ENCODE data around the gene MARCHF11. TPM values are rescaled to one million over a fixed set of nuclear protein-coding genes. Genes with fewer than 3 reads are reported as not detected.

Gene MARCHF11
- total RNA-seq, 1 donor from 2014 or later: not detected

- H3K9me3 ChIP-seq (ENCODE audit: insufficient read depth, low read depth, low read length): peaks cover 4% of the 10 kb centered on the region
- FAIRE-seq (no peak), DNase-seq (ENCODE audit: low read depth) (peak; percentile 54)
- H3K4me3 Mint-ChIP-seq (ENCODE audit: unreplicated experiment): peak overlapping the region; percentile 77
- H3K27ac ChIP-seq (ENCODE audit: low read depth, low read length): no peak overlapping the region
- H2AFZ ChIP-seq (ENCODE audit: low read depth, low read length): peak overlapping the region; percentile 33
- peaks cover 2% of the 10 kb centered on the region for H3K9me3 Mint-ChIP-seq (ENCODE audit: unreplicated experiment)
- peak overlapping the region; percentile 44 for H3K4me3 ChIP-seq (ENCODE audit: insufficient read depth, low read depth, low read length)
- no peaks in the 10 kb centered on the region for H3K79me2 ChIP-seq (ENCODE audit: insufficient read depth, low read length)
- H3K27ac Mint-ChIP-seq (ENCODE audit: unreplicated experiment): no peak overlapping the region
- H3K4me1 Mint-ChIP-seq (ENCODE audit: low read depth, unreplicated experiment): no peaks in the 10 kb centered on the region
- no peaks in the 10 kb centered on the region for H3K36me3 Mint-ChIP-seq (ENCODE audit: low read depth, unreplicated experiment)
- TF ChIP-seq CTCF (IDR thresholded peaks at IDR 0.05; ENCODE audit: insufficient read depth, low read depth, low read length) (no peak), EZH2 (IDR thresholded peaks at IDR 0.05; ENCODE audit: insufficient read depth, low read length) (peak; percentile 75)
- no peaks in the 10 kb centered on the region for H4K20me1 ChIP-seq (ENCODE audit: insufficient read depth, low read length)
- no peak overlapping the region for H3K9ac ChIP-seq (ENCODE audit: low read length)
- H3K4me2 ChIP-seq (ENCODE audit: low read length): peak overlapping the region; percentile 82
- H3K27me3 ChIP-seq (ENCODE audit: insufficient read depth, low read length): peaks cover 28% of the 10 kb centered on the region
- peaks cover 57% of the 10 kb centered on the region for H3K27me3 Mint-ChIP-seq (ENCODE audit: low read depth, unreplicated experiment)
- H3K4me1 ChIP-seq (ENCODE audit: insufficient read depth, low read length): no peaks in the 10 kb centered on the region
- H3K36me3 ChIP-seq (ENCODE audit: insufficient read depth, low read length): no peaks in the 10 kb centered on the region
Measured at GRCh38 chr5:16178745-16179372, 732 bp downstream of the MARCHF11 start.

- Mint-ChIP-seq H3K9me3 (ENCODE audit: unreplicated experiment) (no peaks in the 10 kb centered on the region), H3K4me3 (ENCODE audit: unreplicated experiment) (no peak overlapping the region), H3K27ac (ENCODE audit: unreplicated experiment) (no peak overlapping the region), H3K36me3 (ENCODE audit: low read depth, unreplicated experiment) (no peaks in the 10 kb centered on the region), H3K4me1 (ENCODE audit: low read depth, unreplicated experiment) (no peaks in the 10 kb centered on the region), H3K27me3 (ENCODE audit: low read depth, unreplicated experiment) (peaks cover 24% of the 10 kb centered on the region)
- FAIRE-seq (no peak), DNase-seq (ENCODE audit: low read depth) (no peak)
- Histone ChIP-seq H2AFZ (ENCODE audit: low read depth, low read length) (no peak overlapping the region), H3K27ac (ENCODE audit: low read depth, low read length) (no peak overlapping the region), H3K27me3 (ENCODE audit: insufficient read depth, low read length) (no peaks in the 10 kb centered on the region), H3K9me3 (ENCODE audit: insufficient read depth, low read depth, low read length) (peaks cover 3% of the 10 kb centered on the region), H3K4me2 (ENCODE audit: low read length) (no peak overlapping the region), H3K9ac (ENCODE audit: low read length) (no peak overlapping the region), H3K79me2 (ENCODE audit: insufficient read depth, low read length) (no peaks in the 10 kb centered on the region), H3K4me1 (ENCODE audit: insufficient read depth, low read length) (no peaks in the 10 kb centered on the region), H4K20me1 (ENCODE audit: insufficient read depth, low read length) (no peaks in the 10 kb centered on the region), H3K4me3 (ENCODE audit: insufficient read depth, low read depth, low read length) (no peak overlapping the region), H3K36me3 (ENCODE audit: insufficient read depth, low read length) (no peaks in the 10 kb centered on the region)
- TF ChIP-seq EZH2 (IDR thresholded peaks at IDR 0.05; ENCODE audit: insufficient read depth, low read length) (no peak), CTCF (IDR thresholded peaks at IDR 0.05; ENCODE audit: insufficient read depth, low read depth, low read length) (no peak)
Measured at GRCh38 chr5:16169550-16169949, 10.0 kb downstream of the MARCHF11 start.

- H3K79me2 ChIP-seq (ENCODE audit: insufficient read depth, low read length): no peaks in the 10 kb centered on the region
- Mint-ChIP-seq H3K36me3 (ENCODE audit: low read depth, unreplicated experiment) (no peaks in the 10 kb centered on the region), H3K4me1 (ENCODE audit: low read depth, unreplicated experiment) (no peaks in the 10 kb centered on the region), H3K27ac (ENCODE audit: unreplicated experiment) (no peak overlapping the region), H3K4me3 (ENCODE audit: unreplicated experiment) (no peak overlapping the region), H3K27me3 (ENCODE audit: low read depth, unreplicated experiment) (peaks cover 3% of the 10 kb centered on the region), H3K9me3 (ENCODE audit: unreplicated experiment) (no peaks in the 10 kb centered on the region)
- peak; percentile 39 for DNase-seq (ENCODE audit: low read depth)
- no peaks in the 10 kb centered on the region for H3K36me3 ChIP-seq (ENCODE audit: insufficient read depth, low read length)
- H3K9me3 ChIP-seq (ENCODE audit: insufficient read depth, low read depth, low read length): no peaks in the 10 kb centered on the region
- no peaks in the 10 kb centered on the region for H3K4me1 ChIP-seq (ENCODE audit: insufficient read depth, low read length)
- no peak overlapping the region for H3K9ac ChIP-seq (ENCODE audit: low read length)
- TF ChIP-seq CTCF (IDR thresholded peaks at IDR 0.05; ENCODE audit: insufficient read depth, low read depth, low read length) (peak; percentile 71), EZH2 (IDR thresholded peaks at IDR 0.05; ENCODE audit: insufficient read depth, low read length) (no peak)
- FAIRE-seq: peak; percentile 64
- no peak overlapping the region for H3K27ac ChIP-seq (ENCODE audit: low read depth, low read length)
- H3K4me3 ChIP-seq (ENCODE audit: insufficient read depth, low read depth, low read length): no peak overlapping the region
- no peaks in the 10 kb centered on the region for H4K20me1 ChIP-seq (ENCODE audit: insufficient read depth, low read length)
- H3K4me2 ChIP-seq (ENCODE audit: low read length): no peak overlapping the region
- H3K27me3 ChIP-seq (ENCODE audit: insufficient read depth, low read length): no peaks in the 10 kb centered on the region
- H2AFZ ChIP-seq (ENCODE audit: low read depth, low read length): no peak overlapping the region
Measured at GRCh38 chr5:16160706-16161105, 18.9 kb downstream of the MARCHF11 start.

All from astrocyte (in vitro differentiated cells and primary cell).